Panc1 (cell line): ENCODE results near the gene DHRS13.

Source experiments
- CTCF ChIP-seq: fragments of 450-650 bp; IDR thresholded peaks from 2 replicates; pipeline ENCODE4 v1.5.1; 2017; ENCODE audit warnings: mild to moderate bottlenecking
- POLR2AphosphoS5 ChIP-seq: IDR thresholded peaks from 2 replicates; pipeline ENCODE4 v1.6.1; 2012; ENCODE audit warnings: mild to moderate bottlenecking, low read depth, low read length, moderate library complexity

GRCh38 chr17:28891201-28891600, 11.7 kb downstream of the DHRS13 start:
- TF ChIP-seq CTCF: no peak
- no peak for TF ChIP-seq POLR2AphosphoS5
